BJ (cell line): ENCODE measurements around the gene TNPO3. TPM values are rescaled to one million over a fixed set of nuclear protein-coding genes. Genes with fewer than 3 reads are reported as not detected.

Experiments used
- CTCF ChIA-PET: fragments of 350-600 bp; formaldehyde crosslinking; extraction: SDS; loops from one replicate; lab custom pipeline; 2021; ENCODE audit warnings: antibody characterized with exemption, inconsistent platforms; lab: Yijun Ruan, JAX
- POLR2A ChIA-PET: fragments of 300-600 bp; sonication (Branson Sonifier 250); formaldehyde crosslinking; extraction: SDS; loops from one replicate; lab custom pipeline; 2021; ENCODE audit warnings: antibody characterized with exemption; lab: Charles Lee
- DNase-seq: peaks from one replicate; pipeline ENCODE4 v3.0.0-alpha.2; 2011; ENCODE audit warnings: low read depth
- H3K27me3 ChIP-seq: 2 replicates; pipeline ENCODE4 v1.6.0; 2011; ENCODE audit warnings: low read length; ENCODE audit not compliant: control insufficient read depth, insufficient read depth
- H3K36me3 ChIP-seq: 2 replicates; pipeline ENCODE4 v1.5.1; 2011; ENCODE audit warnings: low read length; ENCODE audit not compliant: control insufficient read depth, insufficient read depth
- H3K4me3 ChIP-seq: 2 replicates; pipeline ENCODE4 v1.5.1; 2011; ENCODE audit warnings: low read depth, mild to moderate bottlenecking, control low read depth, low read length
- CTCF ChIP-seq: IDR thresholded peaks from 2 replicates; pipeline ENCODE4 v1.5.1; 2011; ENCODE audit warnings: low read depth, mild to moderate bottlenecking, control low read depth, inconsistent platforms, low read length, moderate library complexity; ENCODE audit not compliant: insufficient read depth
- polyA minus RNA-seq: library from RNA; depleted of rRNA, polyadenylated mRNA; stranded (reverse); fragments of >200 nt; gene quantifications from 2 replicates; pipeline ENCODE4 v1.2.3, GENCODE V29; 2011; rRNA and poly(A)+ RNA removed
- polyA plus RNA-seq: library from polyadenylated mRNA; depleted of rRNA; stranded (reverse); fragments of >200 nt; gene quantifications from 2 replicates; pipeline ENCODE4 v1.2.3, GENCODE V29; 2011; rRNA removed

The TNPO3 gene
- polyA plus RNA-seq, result 36.2 and 43.5 TPM in 2 replicates
- 49.9 and 55.3 TPM in 2 replicates for polyA minus RNA-seq

GRCh38 chr7:129054438-129055293, at the start of gene TNPO3:
TNPO3 (minus strand) TSS chr7:129055111; CDS start chr7:129054770, 341 bp downstream.
- TF ChIP-seq CTCF, result 0 out of 2 replicates have a peak, but pooled peaks have one; percentile 8
- H3K4me3 ChIP-seq, result peak within 1 kb of the TSS; percentile 81
- peaks cover 2% of the 10 kb centered on the region; the same call in 1 of the 2 replicates for H3K27me3 ChIP-seq
- H3K36me3 ChIP-seq, result no peaks in the 10 kb centered on the region; the same call in 1 of the 2 replicates
- POLR2A ChIA-PET, result interaction anchor here (0.6 to 1.3 kb wide), 3 partner anchors 12 to 114 kb away, joined by 3 to 5 read pairs (median 4); no protein-coding TSS in a partner anchor
- peak; percentile 39 for DNase-seq
- CTCF ChIA-PET, result interaction anchor here (1.3 to 1.5 kb wide), 3 partner anchors 26 to 79 kb away, joined by 4 to 6 read pairs (median 4); no protein-coding TSS in a partner anchor

- CTCF ChIA-PET, result interaction anchor here (0.6 to 5.4 kb wide), 3 partner anchors 12 to 770 kb away, joined by 3 to 22 read pairs (median 3); no protein-coding TSS in a partner anchor
- H3K36me3 ChIP-seq, result no peaks in the 10 kb centered on the region
- H3K4me3 ChIP-seq, result no peak overlapping the region
- TF ChIP-seq CTCF, result no peak
- POLR2A ChIA-PET, result no interaction called here
- no peak for DNase-seq
- peaks cover 7% of the 10 kb centered on the region for H3K27me3 ChIP-seq
Measured at GRCh38 chr7:129103561-129104324, 48.8 kb upstream of the TNPO3 start.

GRCh38 chr7:129101746-129102145, 46.8 kb upstream of the TNPO3 start:
- CTCF ChIA-PET, result interaction anchor here (1.5 to 5.4 kb wide), 2 partner anchors 10 to 12 kb away, joined by 5 to 22 read pairs; no protein-coding TSS in a partner anchor
- H3K36me3 ChIP-seq, result no peaks in the 10 kb centered on the region
- no peak for DNase-seq
- POLR2A ChIA-PET, result interaction anchor here (0.6 kb wide), 1 partner anchor 48 kb away, joined by 4 read pairs; no protein-coding TSS in a partner anchor
- peaks cover 7% of the 10 kb centered on the region for H3K27me3 ChIP-seq
- H3K4me3 ChIP-seq, result no peak overlapping the region
- TF ChIP-seq CTCF, result no peak

GRCh38 chr7:129100827-129101166, 45.9 kb upstream of the TNPO3 start:
- POLR2A ChIA-PET, result no interaction called here
- no peak for DNase-seq
- no peak overlapping the region for H3K4me3 ChIP-seq
- H3K27me3 ChIP-seq, result peaks cover 8% of the 10 kb centered on the region
- CTCF ChIA-PET, result interaction anchor here (1.5 to 5.4 kb wide), 2 partner anchors 9 to 11 kb away, joined by 5 to 22 read pairs; no protein-coding TSS in a partner anchor
- no peaks in the 10 kb centered on the region for H3K36me3 ChIP-seq
- TF ChIP-seq CTCF, result no peak
